MCF 10A (cell line): ENCODE measurements around the gene UBQLN4. TPM values are rescaled to one million over a fixed set of nuclear protein-coding genes. Genes with fewer than 3 reads are reported as not detected.

Experiments
- BruUV-seq: library from RNA; stranded (reverse); fragments of 400-500 nt; replicated peaks from 2 replicates; lab custom pipeline; 2021; lab: Mats Ljungman, UMichigan
- CTCF ChIA-PET: fragments of 300-600 bp; sonication (Branson Sonifier 250); formaldehyde crosslinking; extraction: SDS; loops from one replicate; lab custom pipeline; 2021; ENCODE audit warnings: antibody characterized with exemption, inconsistent platforms; lab: Yijun Ruan, JAX
- POLR2A ChIA-PET: fragments of 300-600, 350-650 bp; sonication (Branson Sonifier 250); formaldehyde crosslinking; extraction: SDS; loops from one replicate; lab custom pipeline; 2020; ENCODE audit warnings: antibody characterized with exemption, inconsistent platforms; lab: Yijun Ruan, JAX
- DNase-seq: peaks from one replicate; pipeline ENCODE4 v3.0.0-alpha.2; 2018; ENCODE audit not compliant: unreplicated experiment
- H3K27ac Mint-ChIP-seq: one replicate; pipeline ENCODE4 v1.8.0; 2022; ENCODE audit warnings: mild to moderate bottlenecking, low read depth, mixed read lengths; ENCODE audit not compliant: unreplicated experiment
- H3K27me3 Mint-ChIP-seq: one replicate; pipeline ENCODE4 v1.8.0; 2022; ENCODE audit warnings: mixed read lengths; ENCODE audit not compliant: insufficient read depth, unreplicated experiment
- H3K36me3 Mint-ChIP-seq: one replicate; pipeline ENCODE4 v1.8.0; 2022; ENCODE audit warnings: mild to moderate bottlenecking, moderate library complexity, mixed read lengths; ENCODE audit not compliant: insufficient read depth, unreplicated experiment
- H3K4me1 Mint-ChIP-seq: one replicate; pipeline ENCODE4 v1.8.0; 2022; ENCODE audit warnings: mixed read lengths; ENCODE audit not compliant: insufficient read depth, unreplicated experiment
- H3K4me3 Mint-ChIP-seq: one replicate; pipeline ENCODE4 v1.8.0; 2022; ENCODE audit warnings: mild to moderate bottlenecking, moderate library complexity, mixed read lengths; ENCODE audit not compliant: unreplicated experiment
- H3K9me3 Mint-ChIP-seq: one replicate; pipeline ENCODE4 v1.8.0; 2022; ENCODE audit warnings: mixed read lengths; ENCODE audit not compliant: unreplicated experiment
- intact Hi-C: fragments of 100-400 bp; cut with micrococcal nuclease; formaldehyde crosslinking; loops from 2 replicates; pipeline ENCODE4 v1.14.1; 2022
- total RNA-seq: library from RNA; stranded (reverse); gene quantifications from 2 replicates; pipeline ENCODE4 v1.2.3, GENCODE V29; 2022
- TF ChIP-seq, protein P1 (sequence below): fragments of 200-600 bp; IDR thresholded peaks from one replicate; pipeline ENCODE4 v1.8.0; 2022; ENCODE audit warnings: antibody characterized with exemption, mild to moderate bottlenecking; ENCODE audit not compliant: unreplicated experiment

The UBQLN4 gene
- total RNA-seq, 1 experiment from 2014 or later, result 49.0 TPM

DNA sequence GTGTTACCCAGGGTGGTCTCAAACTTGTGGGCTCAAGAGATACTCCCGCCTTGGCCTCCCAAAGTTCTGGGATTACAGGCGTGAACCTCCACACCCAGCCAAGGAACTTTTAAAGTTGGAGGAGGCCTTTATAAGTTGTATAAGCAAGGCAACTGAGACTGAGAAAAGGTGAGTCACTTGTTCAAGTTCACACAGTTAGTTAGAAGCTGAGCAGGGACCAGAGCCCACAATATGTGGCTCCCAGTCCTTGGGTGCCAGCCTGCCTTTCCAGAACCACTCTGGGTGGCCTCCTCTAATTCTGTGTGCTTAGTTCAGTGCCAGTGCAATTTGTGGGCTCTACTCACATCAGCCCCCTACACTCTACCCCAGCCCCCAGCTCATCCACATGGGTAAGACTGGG, 11.0 kb upstream of the UBQLN4 start:
- intact Hi-C loops, result no loop called here
- Mint-ChIP-seq H3K27ac (no peak overlapping the region), H3K9me3 (no peaks in the 10 kb centered on the region), H3K4me3 (no peak overlapping the region), H3K27me3 (no peaks in the 10 kb centered on the region), H3K36me3 (no peaks in the 10 kb centered on the region), H3K4me1 (peaks cover 19% of the 10 kb centered on the region)
- POLR2A ChIA-PET, result interaction anchor here (0.8 kb wide), 1 partner anchor 174 kb away, joined by 3 read pairs; no protein-coding TSS in a partner anchor
- CTCF ChIA-PET, result interaction anchor here (0.5 to 3.5 kb wide), 13 partner anchors 10 to 1818 kb away, joined by 3 to 24 read pairs (median 4); partner anchors contain the start of gene SSR2
- no peak for DNase-seq
- TF ChIP-seq, protein P1, sequence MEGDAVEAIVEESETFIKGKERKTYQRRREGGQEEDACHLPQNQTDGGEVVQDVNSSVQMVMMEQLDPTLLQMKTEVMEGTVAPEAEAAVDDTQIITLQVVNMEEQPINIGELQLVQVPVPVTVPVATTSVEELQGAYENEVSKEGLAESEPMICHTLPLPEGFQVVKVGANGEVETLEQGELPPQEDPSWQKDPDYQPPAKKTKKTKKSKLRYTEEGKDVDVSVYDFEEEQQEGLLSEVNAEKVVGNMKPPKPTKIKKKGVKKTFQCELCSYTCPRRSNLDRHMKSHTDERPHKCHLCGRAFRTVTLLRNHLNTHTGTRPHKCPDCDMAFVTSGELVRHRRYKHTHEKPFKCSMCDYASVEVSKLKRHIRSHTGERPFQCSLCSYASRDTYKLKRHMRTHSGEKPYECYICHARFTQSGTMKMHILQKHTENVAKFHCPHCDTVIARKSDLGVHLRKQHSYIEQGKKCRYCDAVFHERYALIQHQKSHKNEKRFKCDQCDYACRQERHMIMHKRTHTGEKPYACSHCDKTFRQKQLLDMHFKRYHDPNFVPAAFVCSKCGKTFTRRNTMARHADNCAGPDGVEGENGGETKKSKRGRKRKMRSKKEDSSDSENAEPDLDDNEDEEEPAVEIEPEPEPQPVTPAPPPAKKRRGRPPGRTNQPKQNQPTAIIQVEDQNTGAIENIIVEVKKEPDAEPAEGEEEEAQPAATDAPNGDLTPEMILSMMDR, result no peak
- no TSS peak for BruUV-seq

DNA sequence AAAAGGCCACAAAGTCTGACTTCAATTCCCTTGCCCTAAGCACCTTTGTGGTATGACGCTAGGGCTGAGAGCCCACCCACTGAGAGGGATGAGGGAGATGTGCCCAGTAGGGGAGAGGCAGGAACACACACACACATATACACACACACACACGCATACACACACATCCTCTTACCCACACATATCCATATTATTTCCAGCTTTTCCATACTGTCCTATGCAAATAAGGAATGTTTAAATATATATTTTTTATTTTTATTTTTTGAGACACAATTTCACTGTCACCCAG, 10.3 kb upstream of the UBQLN4 start:
- CTCF ChIA-PET, result interaction anchor here (0.6 to 3.5 kb wide), 4 partner anchors 43 to 161 kb away, joined by 3 to 12 read pairs (median 6); partner anchors contain the start of gene SSR2
- no peak for DNase-seq
- no TSS peak for BruUV-seq
- intact Hi-C loops, result no loop called here
- peaks cover 19% of the 10 kb centered on the region for H3K4me1 Mint-ChIP-seq
- POLR2A ChIA-PET, result interaction anchor here (0.8 to 0.9 kb wide), 2 partner anchors 14 to 174 kb away, joined by 3 read pairs; no protein-coding TSS in a partner anchor
- H3K27ac Mint-ChIP-seq, result no peak overlapping the region
- H3K4me3 Mint-ChIP-seq, result no peak overlapping the region
- TF ChIP-seq, protein P1, result no peak
- H3K9me3 Mint-ChIP-seq, result no peaks in the 10 kb centered on the region
- no peaks in the 10 kb centered on the region for H3K27me3 Mint-ChIP-seq
- no peaks in the 10 kb centered on the region for H3K36me3 Mint-ChIP-seq

DNA sequence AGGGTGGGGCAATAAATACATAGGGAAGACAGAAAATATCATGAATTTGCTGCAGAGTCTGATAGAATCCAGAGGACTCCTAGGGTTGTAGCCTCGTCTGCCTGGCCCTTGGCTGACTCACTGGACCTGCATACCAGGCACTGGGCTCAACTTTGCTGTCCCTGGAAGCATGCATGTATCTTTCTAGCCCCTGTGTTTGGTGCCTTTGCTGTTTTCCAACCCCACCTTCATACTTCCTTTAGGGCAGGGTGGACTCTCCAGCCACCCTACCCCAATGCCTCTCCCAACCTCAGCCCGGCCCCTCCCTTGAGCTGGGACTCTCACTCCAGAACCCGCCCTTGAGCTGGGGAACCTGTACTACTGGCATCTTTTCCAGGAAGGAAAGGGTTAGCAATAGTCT, 8.6 kb upstream of the UBQLN4 start:
- POLR2A ChIA-PET, result no interaction called here
- Mint-ChIP-seq H3K27me3 (no peaks in the 10 kb centered on the region), H3K36me3 (peaks cover 5% of the 10 kb centered on the region), H3K4me3 (no peak overlapping the region), H3K27ac (peak overlapping the region; percentile 20), H3K4me1 (peaks cover 19% of the 10 kb centered on the region), H3K9me3 (no peaks in the 10 kb centered on the region)
- TF ChIP-seq, protein P1, result no peak
- no peak for DNase-seq
- CTCF ChIA-PET, result interaction anchor here (0.7 to 1.6 kb wide), 2 partner anchors 10 to 61 kb away, joined by 4 to 6 read pairs; no protein-coding TSS in a partner anchor
- intact Hi-C loops, result no loop called here
- no TSS peak for BruUV-seq

DNA sequence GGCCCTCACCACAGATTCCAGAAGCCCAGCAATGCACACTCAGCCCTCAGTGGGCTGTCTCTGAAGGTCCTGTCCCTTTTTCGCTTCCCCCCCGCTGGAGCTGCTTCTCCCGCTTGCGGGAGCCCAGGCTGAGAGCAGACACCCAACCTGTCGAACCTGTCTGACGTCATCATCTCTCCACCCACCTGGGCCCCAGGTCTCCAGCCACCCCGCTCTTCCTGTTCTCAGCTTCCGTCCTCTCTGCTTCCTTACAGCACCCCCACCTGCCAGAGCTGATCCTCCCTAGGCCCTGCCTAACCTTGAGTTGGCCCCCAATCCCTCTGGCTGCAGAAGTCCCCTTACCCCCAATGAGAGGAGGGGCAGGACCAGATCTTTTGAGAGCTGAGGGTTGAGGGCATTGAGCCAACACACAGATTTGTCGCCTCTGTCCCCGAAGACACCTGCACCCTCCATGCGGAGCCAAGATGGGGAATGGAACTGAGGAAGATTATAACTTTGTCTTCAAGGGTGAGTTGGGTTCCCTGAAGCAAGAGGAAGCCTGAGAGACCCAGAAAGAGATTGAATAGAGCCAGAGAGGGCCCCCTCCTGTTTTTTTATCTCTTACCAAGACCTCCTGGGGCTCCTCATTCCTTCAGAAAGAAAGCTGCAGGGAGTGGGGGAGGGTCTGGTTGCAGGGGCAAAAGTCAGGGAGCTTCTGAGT, 7.5 kb upstream of the UBQLN4 start, which contains the start of gene RAB25:
Gene RAB25, plus strand, starts transcription at position 224 of the 700 bp plus-strand sequence. Its CDS starts 241 bp downstream, at position 465.
- BruUV-seq, result no TSS peak
- POLR2A ChIA-PET, result interaction anchor here (0.6 kb wide), 1 partner anchor 545 kb away, joined by 3 read pairs; no protein-coding TSS in a partner anchor
- H3K9me3 Mint-ChIP-seq, result no peaks in the 10 kb centered on the region

More for the DNA sequence above, 7.5 kb upstream of the UBQLN4 start, which contains the start of gene RAB25:
- Mint-ChIP-seq H3K4me1 (peaks cover 24% of the 10 kb centered on the region), H3K36me3 (peaks cover 16% of the 10 kb centered on the region), H3K27ac (peak within 1 kb of the TSS; percentile 20), H3K27me3 (no peaks in the 10 kb centered on the region), H3K4me3 (peak within 1 kb of the TSS; percentile 46)
- TF ChIP-seq, protein P1, result no peak
- no peak for DNase-seq
- intact Hi-C loops, result no loop called here
- CTCF ChIA-PET, result interaction anchor here (1.2 to 1.6 kb wide), 2 partner anchors 60 to 89 kb away, joined by 3 to 4 read pairs; no protein-coding TSS in a partner anchor
